ENCODE results near the gene ITGA1. TPM values are rescaled to one million over a fixed set of nuclear protein-coding genes. Genes with fewer than 3 reads are reported as not detected.

The ITGA1 gene
- total RNA-seq, 5 donors from 2014 or later (not counting 1 experiment from before 2014, with no cell fraction given), result 2.9 to 13.0 (median 6.8) TPM

GRCh38 chr5:52870448-52870847, 82.7 kb downstream of the ITGA1 start:
- Histone ChIP-seq H3K27ac (ENCODE audit: low read length) (no peak overlapping the region), H3K4me1 (ENCODE audit: control insufficient read depth in 1 of 2, extremely low read depth in 1 of 2, insufficient read depth in 2 of 2, low read length in 2 of 2) (no peaks in the 10 kb centered on the region), H3K27me3 (replicated peaks in 1 of 2; ENCODE audit: control insufficient read depth in 2 of 2, extremely low read depth in 1 of 2, insufficient read depth in 2 of 2, low read length in 1 of 2) (no peaks in the 10 kb centered on the region), H3K36me3 (ENCODE audit: control insufficient read depth in 2 of 2, extremely low read depth in 1 of 2, insufficient read depth in 1 of 2, low read length in 1 of 2) (no peaks in the 10 kb centered on the region), H3K9me3 (no peaks in the 10 kb centered on the region), H3K4me3 (ENCODE audit: control insufficient read depth in 1 of 2, extremely low read depth in 1 of 2, low read length in 1 of 2) (no peak overlapping the region)
- Mint-ChIP-seq H3K4me1 (no peaks in the 10 kb centered on the region), H3K9me3 (no peaks in the 10 kb centered on the region), H3K27me3 (no peaks in the 10 kb centered on the region), H3K27ac (no peak overlapping the region), H3K36me3 (peaks cover 6% of the 10 kb centered on the region), H3K4me3 (no peak overlapping the region)
- 90% methylated on average over 1 of the region's 1 CpG for WGBS (ENCODE audit: insufficient coverage)
- ChIA-PET CTCF (no interaction called here), POLR2A (no interaction called here)
- ATAC-seq (replicated peaks in 1 of 4), result no peak
- DNase-seq, result no peak

GRCh38 chr5:52875827-52876226, 88.1 kb downstream of the ITGA1 start:
- H3K9me3 Mint-ChIP-seq, result no peaks in the 10 kb centered on the region
- POLR2A ChIA-PET, result no interaction called here
- H3K27me3 Mint-ChIP-seq, result peaks cover 0 to 3% of the 10 kb centered on the region in 2 donors
- DNase-seq, result no peak
- H3K4me1 Mint-ChIP-seq, result no peaks in the 10 kb centered on the region
- Histone ChIP-seq H3K27ac (ENCODE audit: low read length) (no peak overlapping the region), H3K4me1 (ENCODE audit: control insufficient read depth in 1 of 2, extremely low read depth in 1 of 2, insufficient read depth in 2 of 2, low read length in 2 of 2) (no peaks in the 10 kb centered on the region), H3K36me3 (ENCODE audit: control insufficient read depth in 2 of 2, extremely low read depth in 1 of 2, insufficient read depth in 1 of 2, low read length in 1 of 2) (no peaks in the 10 kb centered on the region), H3K9me3 (no peaks in the 10 kb centered on the region), H3K4me3 (ENCODE audit: control insufficient read depth in 1 of 2, extremely low read depth in 1 of 2, low read length in 1 of 2) (no peak overlapping the region), H3K27me3 (replicated peaks in 1 of 2; ENCODE audit: control insufficient read depth in 2 of 2, extremely low read depth in 1 of 2, insufficient read depth in 2 of 2, low read length in 1 of 2) (no peaks in the 10 kb centered on the region)
- peaks cover 12% of the 10 kb centered on the region for H3K36me3 Mint-ChIP-seq
- WGBS (ENCODE audit: insufficient coverage), result no CpG with 5 or more reads among the region's 3 CpGs
- CTCF ChIA-PET, result no interaction called here
- H3K27ac Mint-ChIP-seq, result no peak overlapping the region
- no peak for ATAC-seq (replicated peaks in 1 of 4)
- H3K4me3 Mint-ChIP-seq, result no peak overlapping the region

GRCh38 chr5:52876456-52876855, 88.7 kb downstream of the ITGA1 start:
- DNase-seq (no peak), ATAC-seq (replicated peaks in 1 of 4) (no peak)
- Mint-ChIP-seq H3K27ac (no peak overlapping the region), H3K27me3 (peaks cover 0 to 3% of the 10 kb centered on the region in 2 donors), H3K4me1 (no peaks in the 10 kb centered on the region), H3K9me3 (no peaks in the 10 kb centered on the region), H3K4me3 (no peak overlapping the region), H3K36me3 (peaks cover 12% of the 10 kb centered on the region)
- Histone ChIP-seq H3K36me3 (ENCODE audit: control insufficient read depth in 2 of 2, extremely low read depth in 1 of 2, insufficient read depth in 1 of 2, low read length in 1 of 2) (no peaks in the 10 kb centered on the region), H3K27me3 (replicated peaks in 1 of 2; ENCODE audit: control insufficient read depth in 2 of 2, extremely low read depth in 1 of 2, insufficient read depth in 2 of 2, low read length in 1 of 2) (no peaks in the 10 kb centered on the region), H3K4me1 (ENCODE audit: control insufficient read depth in 1 of 2, extremely low read depth in 1 of 2, insufficient read depth in 2 of 2, low read length in 2 of 2) (no peaks in the 10 kb centered on the region), H3K27ac (ENCODE audit: low read length) (no peak overlapping the region), H3K4me3 (ENCODE audit: control insufficient read depth in 1 of 2, extremely low read depth in 1 of 2, low read length in 1 of 2) (no peak overlapping the region), H3K9me3 (no peaks in the 10 kb centered on the region)
- POLR2A ChIA-PET, result no interaction called here
- 100% methylated on average over 1 of the region's 4 CpGs for WGBS (ENCODE audit: insufficient coverage)
- CTCF ChIA-PET, result no interaction called here

GRCh38 chr5:52878656-52879055, 90.9 kb downstream of the ITGA1 start:
- H3K4me1 ChIP-seq (ENCODE audit: control insufficient read depth in 1 of 2, extremely low read depth in 1 of 2, insufficient read depth in 2 of 2, low read length in 2 of 2), result no peaks in the 10 kb centered on the region
- DNase-seq, result no peak
- Mint-ChIP-seq H3K27me3 (peaks cover 0 to 3% of the 10 kb centered on the region in 2 donors), H3K27ac (no peak overlapping the region), H3K4me3 (no peak overlapping the region), H3K36me3 (peaks cover 9% of the 10 kb centered on the region), H3K9me3 (no peaks in the 10 kb centered on the region), H3K4me1 (no peaks in the 10 kb centered on the region)
- ChIA-PET POLR2A (no interaction called here), CTCF (interaction anchor here in 1 of 2 donors (0.5 kb wide), 1 partner anchor 11 kb away, joined by 3 read pairs; no protein-coding TSS in a partner anchor)
- no peak overlapping the region for H3K27ac ChIP-seq (ENCODE audit: low read length)
- WGBS (ENCODE audit: insufficient coverage), result 75% methylated on average over 3 of the region's 3 CpGs
- H3K4me3 ChIP-seq (ENCODE audit: control insufficient read depth in 1 of 2, extremely low read depth in 1 of 2, low read length in 1 of 2), result no peak overlapping the region
- H3K9me3 ChIP-seq, result no peaks in the 10 kb centered on the region
- no peaks in the 10 kb centered on the region for H3K36me3 ChIP-seq (ENCODE audit: control insufficient read depth in 2 of 2, extremely low read depth in 1 of 2, insufficient read depth in 1 of 2, low read length in 1 of 2)
- ATAC-seq (replicated peaks in 1 of 4), result no peak
- no peaks in the 10 kb centered on the region for H3K27me3 ChIP-seq (replicated peaks in 1 of 2; ENCODE audit: control insufficient read depth in 2 of 2, extremely low read depth in 1 of 2, insufficient read depth in 2 of 2, low read length in 1 of 2)

GRCh38 chr5:52880541-52880940, 92.8 kb downstream of the ITGA1 start:
- Mint-ChIP-seq H3K27ac (no peak overlapping the region), H3K27me3 (peaks cover 0 to 3% of the 10 kb centered on the region in 2 donors), H3K36me3 (peaks cover 6% of the 10 kb centered on the region), H3K9me3 (no peaks in the 10 kb centered on the region), H3K4me3 (no peak overlapping the region), H3K4me1 (no peaks in the 10 kb centered on the region)
- POLR2A ChIA-PET, result no interaction called here
- Histone ChIP-seq H3K4me1 (ENCODE audit: control insufficient read depth in 1 of 2, extremely low read depth in 1 of 2, insufficient read depth in 2 of 2, low read length in 2 of 2) (no peaks in the 10 kb centered on the region), H3K4me3 (ENCODE audit: control insufficient read depth in 1 of 2, extremely low read depth in 1 of 2, low read length in 1 of 2) (no peak overlapping the region), H3K36me3 (ENCODE audit: control insufficient read depth in 2 of 2, extremely low read depth in 1 of 2, insufficient read depth in 1 of 2, low read length in 1 of 2) (no peaks in the 10 kb centered on the region), H3K27me3 (replicated peaks in 1 of 2; ENCODE audit: control insufficient read depth in 2 of 2, extremely low read depth in 1 of 2, insufficient read depth in 2 of 2, low read length in 1 of 2) (no peaks in the 10 kb centered on the region), H3K27ac (ENCODE audit: low read length) (no peak overlapping the region), H3K9me3 (no peaks in the 10 kb centered on the region)
- CTCF ChIA-PET, result no interaction called here
- no peak for DNase-seq
- ATAC-seq (replicated peaks in 1 of 4), result no peak

- Histone ChIP-seq H3K36me3 (ENCODE audit: control insufficient read depth in 2 of 2, extremely low read depth in 1 of 2, insufficient read depth in 1 of 2, low read length in 1 of 2) (no peaks in the 10 kb centered on the region), H3K27me3 (replicated peaks in 1 of 2; ENCODE audit: control insufficient read depth in 2 of 2, extremely low read depth in 1 of 2, insufficient read depth in 2 of 2, low read length in 1 of 2) (no peaks in the 10 kb centered on the region), H3K4me3 (ENCODE audit: control insufficient read depth in 1 of 2, extremely low read depth in 1 of 2, low read length in 1 of 2) (no peak overlapping the region), H3K4me1 (ENCODE audit: control insufficient read depth in 1 of 2, extremely low read depth in 1 of 2, insufficient read depth in 2 of 2, low read length in 2 of 2) (no peaks in the 10 kb centered on the region), H3K9me3 (no peaks in the 10 kb centered on the region), H3K27ac (ENCODE audit: low read length) (no peak overlapping the region)
- no peaks in the 10 kb centered on the region for H3K4me1 Mint-ChIP-seq
- no CpG with 5 or more reads among the region's 4 CpGs for WGBS (ENCODE audit: insufficient coverage)
- CTCF ChIA-PET, result no interaction called here
- H3K4me3 Mint-ChIP-seq, result no peak overlapping the region
- peaks cover 0 to 3% of the 10 kb centered on the region in 2 donors for H3K27me3 Mint-ChIP-seq
- ATAC-seq (replicated peaks in 1 of 4), result no peak
- H3K9me3 Mint-ChIP-seq, result no peaks in the 10 kb centered on the region
- POLR2A ChIA-PET, result no interaction called here
- no peak for DNase-seq
- H3K27ac Mint-ChIP-seq, result no peak overlapping the region
- peaks cover 6% of the 10 kb centered on the region for H3K36me3 Mint-ChIP-seq
Measured at GRCh38 chr5:52881468-52881867, 93.8 kb downstream of the ITGA1 start.

- peaks cover 15% of the 10 kb centered on the region for H3K36me3 Mint-ChIP-seq
- H3K27me3 ChIP-seq (replicated peaks in 1 of 2; ENCODE audit: control insufficient read depth in 2 of 2, extremely low read depth in 1 of 2, insufficient read depth in 2 of 2, low read length in 1 of 2), result no peaks in the 10 kb centered on the region
- no peaks in the 10 kb centered on the region for H3K4me1 ChIP-seq (ENCODE audit: control insufficient read depth in 1 of 2, extremely low read depth in 1 of 2, insufficient read depth in 2 of 2, low read length in 2 of 2)
- no peak overlapping the region for H3K4me3 Mint-ChIP-seq
- H3K4me1 Mint-ChIP-seq, result no peaks in the 10 kb centered on the region
- POLR2A ChIA-PET, result no interaction called here
- 100% methylated on average over 1 of the region's 4 CpGs for WGBS (ENCODE audit: insufficient coverage)
- no peak overlapping the region for H3K27ac ChIP-seq (ENCODE audit: low read length)
- H3K27ac Mint-ChIP-seq, result no peak overlapping the region
- ATAC-seq (replicated peaks in 1 of 4) (no peak), DNase-seq (no peak)
- H3K36me3 ChIP-seq (ENCODE audit: control insufficient read depth in 2 of 2, extremely low read depth in 1 of 2, insufficient read depth in 1 of 2, low read length in 1 of 2), result no peaks in the 10 kb centered on the region
- H3K9me3 ChIP-seq, result no peaks in the 10 kb centered on the region
- no peak overlapping the region for H3K4me3 ChIP-seq (ENCODE audit: control insufficient read depth in 1 of 2, extremely low read depth in 1 of 2, low read length in 1 of 2)
- no peaks in the 10 kb centered on the region for H3K9me3 Mint-ChIP-seq
- H3K27me3 Mint-ChIP-seq, result peaks cover 0 to 3% of the 10 kb centered on the region in 2 donors
- CTCF ChIA-PET, result interaction anchor here in 1 of 2 donors (0.7 kb wide), 1 partner anchor 34 kb away, joined by 3 read pairs; no protein-coding TSS in a partner anchor
Measured at GRCh38 chr5:52883110-52883509, 95.4 kb downstream of the ITGA1 start.

All from T-cell (primary cell).